Measurements from ENCODE around the gene ELK3. TPM values are rescaled to one million over a fixed set of nuclear protein-coding genes. Genes with fewer than 3 reads are reported as not detected.

Gene ELK3
- total RNA-seq, 1 donor from 2014 or later, result 60.8 TPM

DNA sequence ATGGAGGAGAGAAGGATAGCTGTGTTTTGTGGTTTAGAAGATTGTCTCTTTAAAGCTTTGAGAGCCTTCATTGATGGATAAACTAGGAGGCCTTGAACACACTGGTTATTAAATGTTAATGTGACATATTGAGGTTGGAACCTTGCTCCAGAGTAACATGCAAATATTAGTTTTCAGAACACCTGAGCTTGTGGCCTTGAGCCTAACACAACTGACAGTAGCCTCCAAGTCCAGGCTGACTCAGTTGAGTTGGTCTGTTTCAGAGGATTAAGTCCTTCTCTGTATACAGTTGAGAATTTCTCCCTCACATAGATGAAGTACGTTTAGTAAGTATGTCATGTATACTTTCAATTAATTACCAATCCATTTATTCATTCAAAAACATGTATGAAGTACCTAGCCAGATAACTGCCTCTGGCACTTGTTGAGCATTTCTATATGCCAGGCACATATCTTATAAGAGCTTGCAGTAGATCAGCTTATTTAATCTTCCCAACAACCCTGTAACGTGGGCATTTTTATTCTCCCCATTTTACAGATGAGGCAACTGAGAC lies 63.5 kb downstream of the ELK3 start:
- Mint-ChIP-seq H3K36me3 (ENCODE audit: low read depth) (peaks cover 41% of the 10 kb centered on the region), H3K27me3 (no peaks in the 10 kb centered on the region), H3K27ac (no peak overlapping the region), H3K9me3 (no peaks in the 10 kb centered on the region), H3K4me3 (no peak overlapping the region), H3K4me1 (peaks cover 6% of the 10 kb centered on the region)
- ChIA-PET CTCF (no interaction called here), POLR2A (no interaction called here)
- DNase-seq, result no peak
- TF ChIP-seq, protein P1, sequence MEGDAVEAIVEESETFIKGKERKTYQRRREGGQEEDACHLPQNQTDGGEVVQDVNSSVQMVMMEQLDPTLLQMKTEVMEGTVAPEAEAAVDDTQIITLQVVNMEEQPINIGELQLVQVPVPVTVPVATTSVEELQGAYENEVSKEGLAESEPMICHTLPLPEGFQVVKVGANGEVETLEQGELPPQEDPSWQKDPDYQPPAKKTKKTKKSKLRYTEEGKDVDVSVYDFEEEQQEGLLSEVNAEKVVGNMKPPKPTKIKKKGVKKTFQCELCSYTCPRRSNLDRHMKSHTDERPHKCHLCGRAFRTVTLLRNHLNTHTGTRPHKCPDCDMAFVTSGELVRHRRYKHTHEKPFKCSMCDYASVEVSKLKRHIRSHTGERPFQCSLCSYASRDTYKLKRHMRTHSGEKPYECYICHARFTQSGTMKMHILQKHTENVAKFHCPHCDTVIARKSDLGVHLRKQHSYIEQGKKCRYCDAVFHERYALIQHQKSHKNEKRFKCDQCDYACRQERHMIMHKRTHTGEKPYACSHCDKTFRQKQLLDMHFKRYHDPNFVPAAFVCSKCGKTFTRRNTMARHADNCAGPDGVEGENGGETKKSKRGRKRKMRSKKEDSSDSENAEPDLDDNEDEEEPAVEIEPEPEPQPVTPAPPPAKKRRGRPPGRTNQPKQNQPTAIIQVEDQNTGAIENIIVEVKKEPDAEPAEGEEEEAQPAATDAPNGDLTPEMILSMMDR (IDR thresholded peaks at IDR 0.05), result no peak
- no peak for ATAC-seq (ENCODE audit: low read depth)
- intact Hi-C loops (cut with micrococcal nuclease), result no loop called here

DNA sequence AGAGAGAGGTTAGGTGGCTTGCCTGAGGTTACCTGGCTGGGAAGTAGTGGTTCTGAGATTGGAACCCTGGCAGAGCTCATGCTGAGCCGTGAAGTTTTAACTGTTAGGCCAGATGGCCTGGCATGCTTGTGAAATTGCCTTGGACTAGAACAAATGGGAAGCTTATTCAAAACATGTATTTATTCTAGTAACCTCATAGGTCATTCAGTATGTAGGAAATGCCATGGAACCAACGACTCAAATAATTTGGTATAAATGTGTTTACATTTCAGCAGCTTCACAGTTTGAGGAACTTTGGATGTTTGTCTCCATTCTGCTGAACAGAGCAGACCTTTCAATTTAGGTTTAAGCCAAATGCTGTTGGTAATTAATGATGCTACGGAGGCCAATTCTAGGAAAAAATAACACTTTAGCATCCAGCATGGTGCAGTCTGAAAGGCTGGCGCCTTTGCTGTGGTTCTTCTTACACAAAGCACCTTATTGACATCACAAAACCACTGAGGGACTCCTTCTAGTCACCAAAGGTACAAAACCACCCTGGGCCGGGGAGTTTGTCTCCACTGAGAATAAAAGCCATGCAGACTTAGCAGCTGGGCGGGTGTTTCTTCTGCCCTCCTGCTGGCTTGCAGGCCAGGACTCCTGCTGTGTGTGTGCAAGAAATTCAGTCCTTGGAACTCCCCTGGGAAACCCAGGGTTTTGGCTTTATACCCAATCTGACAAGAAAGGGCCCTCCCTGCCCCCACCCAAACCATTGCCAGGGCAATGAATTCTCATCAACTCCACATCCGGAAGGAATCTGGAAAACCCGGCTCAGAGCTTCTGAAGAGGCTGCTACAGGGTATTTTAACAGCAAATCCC lies 64.2 kb downstream of the ELK3 start:
- Mint-ChIP-seq H3K9me3 (no peaks in the 10 kb centered on the region), H3K4me1 (peaks cover 6% of the 10 kb centered on the region), H3K4me3 (no peak overlapping the region), H3K27ac (no peak overlapping the region), H3K36me3 (ENCODE audit: low read depth) (peaks cover 40% of the 10 kb centered on the region), H3K27me3 (no peaks in the 10 kb centered on the region)
- ChIA-PET POLR2A (no interaction called here), CTCF (no interaction called here)
- DNase-seq (no peak), ATAC-seq (ENCODE audit: low read depth) (no peak)
- intact Hi-C loops (cut with micrococcal nuclease), result no loop called here
- TF ChIP-seq, protein P1 (IDR thresholded peaks at IDR 0.05), result no peak

DNA sequence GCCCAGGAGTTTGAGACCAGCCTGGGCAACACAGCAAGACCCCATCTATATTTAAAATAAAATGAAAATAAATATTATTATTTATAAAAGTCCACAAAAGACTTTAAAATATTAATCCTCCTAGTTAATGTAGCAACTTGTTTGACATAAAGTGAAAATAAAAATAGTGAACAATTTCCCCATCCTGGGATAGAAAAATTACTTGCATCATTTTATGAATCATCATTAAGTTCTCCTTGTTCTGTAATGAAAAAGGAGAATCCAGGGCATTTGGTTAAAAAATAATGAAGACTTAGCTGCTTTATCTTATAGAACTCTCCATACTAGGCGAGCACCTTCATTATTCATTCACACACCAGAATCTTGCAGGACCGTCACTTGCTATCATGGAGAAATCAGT lies 66.1 kb downstream of the ELK3 start:
- Mint-ChIP-seq H3K9me3 (no peaks in the 10 kb centered on the region), H3K27ac (no peak overlapping the region), H3K4me1 (peaks cover 1% of the 10 kb centered on the region), H3K4me3 (no peak overlapping the region), H3K27me3 (no peaks in the 10 kb centered on the region), H3K36me3 (ENCODE audit: low read depth) (peaks cover 52% of the 10 kb centered on the region)
- DNase-seq (no peak), ATAC-seq (ENCODE audit: low read depth) (no peak)
- intact Hi-C loops (cut with micrococcal nuclease), result no loop called here
- ChIA-PET POLR2A (no interaction called here), CTCF (no interaction called here)
- TF ChIP-seq, protein P1 (IDR thresholded peaks at IDR 0.05), result no peak

DNA sequence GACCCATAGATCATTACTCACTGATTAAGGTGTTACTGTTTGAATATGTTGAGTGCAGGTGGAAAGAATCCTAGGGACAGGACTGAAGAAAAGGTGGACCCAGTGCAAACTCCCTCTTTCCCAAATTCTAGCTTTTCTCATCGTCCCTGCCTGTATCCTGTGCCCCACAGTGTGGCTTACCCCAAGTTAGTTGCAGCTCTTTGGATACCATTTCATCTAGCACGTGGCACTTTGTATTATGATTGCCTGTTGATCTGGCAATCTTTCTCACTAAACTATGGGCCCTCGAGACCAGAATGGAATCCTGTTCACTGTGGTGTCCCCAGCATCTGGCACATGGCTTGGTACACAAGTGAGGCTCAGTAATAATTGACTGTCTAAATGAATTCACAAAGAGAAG lies 66.5 kb downstream of the ELK3 start:
- Mint-ChIP-seq H3K4me1 (no peaks in the 10 kb centered on the region), H3K36me3 (ENCODE audit: low read depth) (peaks cover 54% of the 10 kb centered on the region), H3K9me3 (no peaks in the 10 kb centered on the region), H3K27ac (no peak overlapping the region), H3K4me3 (no peak overlapping the region), H3K27me3 (no peaks in the 10 kb centered on the region)
- DNase-seq (no peak), ATAC-seq (ENCODE audit: low read depth) (no peak)
- ChIA-PET CTCF (no interaction called here), POLR2A (no interaction called here)
- TF ChIP-seq, protein P1 (IDR thresholded peaks at IDR 0.05), result no peak
- intact Hi-C loops (cut with micrococcal nuclease), result no loop called here

DNA sequence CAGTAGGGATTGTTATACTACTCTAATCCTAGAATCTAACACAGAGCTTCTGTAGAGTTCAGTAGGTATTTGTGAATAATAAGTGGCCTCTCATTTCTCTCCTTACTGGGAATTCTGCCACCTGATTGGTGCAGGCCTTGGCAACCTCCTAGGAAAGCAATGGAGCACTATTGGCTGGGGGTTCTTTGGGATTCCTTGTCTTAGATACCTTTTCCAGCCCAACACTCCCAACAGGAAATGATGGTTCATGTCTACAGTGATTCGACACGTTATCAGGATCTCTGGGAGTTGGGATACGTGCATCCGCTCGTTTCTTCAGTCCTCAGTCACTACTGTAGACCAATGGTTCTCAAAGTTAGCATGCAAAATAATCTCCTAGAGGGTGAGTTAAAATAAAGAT lies 67.4 kb downstream of the ELK3 start:
- peaks cover 59% of the 10 kb centered on the region for H3K36me3 Mint-ChIP-seq (ENCODE audit: low read depth)
- ATAC-seq (ENCODE audit: low read depth) (no peak), DNase-seq (no peak)
- no peaks in the 10 kb centered on the region for H3K27me3 Mint-ChIP-seq
- ChIA-PET CTCF (no interaction called here), POLR2A (no interaction called here)
- intact Hi-C loops (cut with micrococcal nuclease), result no loop called here
- H3K9me3 Mint-ChIP-seq, result no peaks in the 10 kb centered on the region
- H3K4me3 Mint-ChIP-seq, result no peak overlapping the region
- TF ChIP-seq, protein P1 (IDR thresholded peaks at IDR 0.05), result no peak
- H3K4me1 Mint-ChIP-seq, result no peaks in the 10 kb centered on the region
- no peak overlapping the region for H3K27ac Mint-ChIP-seq

Measured in activated B cell treated with CpG ODN at 0.5 μM for 24 hours (primary cell).